ENCODE results near the gene C5orf63. TPM values are rescaled to one million over a fixed set of nuclear protein-coding genes. Genes with fewer than 3 reads are reported as not detected.

C5orf63 gene
- total and polyA plus RNA-seq, 9 of the 15 experiments (the other 6 are each of a cell fraction or from before 2014, with no cell fraction given) = 1.8 to 24.6 (median 6.2) TPM

GRCh38 chr5:127011961-127012644, 61.2 kb downstream of the C5orf63 start:
- no peak overlapping the region for H3K4me3 ChIP-seq
- intact Hi-C loops (cut with micrococcal nuclease) = no loop called here
- H3K9me3 ChIP-seq (replicated peaks; ENCODE audit: control insufficient read depth, insufficient read depth, low read depth, low read length) = no peaks in the 10 kb centered on the region
- ChIA-PET CTCF (ENCODE audit: low intra/inter-chr PET ratio) (no interaction called here), POLR2A (interaction anchor here (1.0 to 2.1 kb wide), 4 partner anchors 8 to 235 kb away, joined by 3 to 6 read pairs (median 4); partner anchors contain the start of gene LMNB1)
- peak; percentile 45; the same call in 1 of the 3 replicates for ATAC-seq
- no peak for DNase-seq (ENCODE audit: extremely low read depth in 1 of 4, low spot score in 3 of 4)
- in situ Hi-C loops (cut with MboI) = no loop called here
- H2AFZ ChIP-seq (ENCODE audit: low read depth, low read length) = no peak overlapping the region
- H3K27ac ChIP-seq (ENCODE audit: extremely low read depth, low read depth, low read length) = no peak overlapping the region
- no TSS peak for BruUV-seq (replicated peaks)
- no peaks in the 10 kb centered on the region for H3K9me1 ChIP-seq (ENCODE audit: control insufficient read depth, insufficient read depth, low read length)
- H3K4me2 ChIP-seq (ENCODE audit: insufficient read depth, low read length) = no peak overlapping the region
- peaks cover 91% of the 10 kb centered on the region for H3K79me2 ChIP-seq (ENCODE audit: control insufficient read depth, insufficient read depth, low read length)
- FAIRE-seq = no peak
- H4K20me1 ChIP-seq (replicated peaks; ENCODE audit: control insufficient read depth, insufficient read depth, low read length) = peaks cover 4% of the 10 kb centered on the region; the same call in 1 of the 2 replicates
- H3K36me3 ChIP-seq (ENCODE audit: control insufficient read depth, insufficient read depth, low read length) = no peaks in the 10 kb centered on the region; the same call in 2 of the 3 replicates
- H3K9ac ChIP-seq (ENCODE audit: insufficient read depth in 1 of 2, low read depth in 2 of 2, low read length in 2 of 2) = no peak overlapping the region
- 26% methylated on average over 2 of the region's 2 CpGs for WGBS (ENCODE audit: insufficient coverage, low coverage, missing lambda C conversion rate)
- H3K27me3 ChIP-seq (ENCODE audit: control insufficient read depth in 2 of 2, insufficient read depth in 2 of 2, low read length in 2 of 2) = no peaks in the 10 kb centered on the region
- H3K4me1 ChIP-seq (replicated peaks in 1 of 2; ENCODE audit: control insufficient read depth in 2 of 2, insufficient read depth in 2 of 2, low read length in 2 of 2) = peaks cover 0 to 26% of the 10 kb centered on the region in 2 experiments; a peak in 3 of 5 replicates
- TF ChIP-seq ZNF780A (CRISPR knock-in tag; IDR thresholded peaks at IDR 0.05) (no peak), HDAC6 (IDR thresholded peaks at IDR 0.05; ENCODE audit: low read depth, low read length) (no peak), MAZ (CRISPR knock-in tag; conservative IDR thresholded peaks at IDR 0.05 in 1 of 2, IDR thresholded peaks at IDR 0.05 in 1 of 2) (no peak), SMARCA4 (IDR thresholded peaks at IDR 0.05) (no peak), CBX5 (IDR thresholded peaks at IDR 0.05; ENCODE audit: borderline replicate concordance, low read depth) (no peak), HINFP (tag; conservative IDR thresholded peaks at IDR 0.05; ENCODE audit: low read depth) (no peak), ILK (tag; IDR thresholded peaks at IDR 0.05; ENCODE audit: borderline replicate concordance, low read depth) (no peak), ATF3 (IDR thresholded peaks at IDR 0.05) (no peak), ATF3 (CRISPR knock-in tag; conservative IDR thresholded peaks at IDR 0.05) (no peak), NEUROD1 (IDR thresholded peaks at IDR 0.05; ENCODE audit: borderline replicate concordance, low read depth, low read length, partially characterized antibody) (no peak), ZNF395 (CRISPR knock-in tag; IDR thresholded peaks at IDR 0.05) (0 out of 2 replicates have a peak, but pooled peaks have one; percentile 23), EHMT2 (IDR thresholded peaks at IDR 0.05) (peak; percentile 47; the same call in 1 of the 2 replicates), ZFX (CRISPR knock-in tag; IDR thresholded peaks at IDR 0.05) (no peak)
